ENCODE results near the gene PTPRD.

PTPRD gene

GRCh38 chr9:10146517-10147331 lies 466.1 kb downstream of the PTPRD start (continued):
- no peak for TF ChIP-seq ZBTB1 (tag by site-specific recombination; IDR thresholded peaks at IDR 0.05)

GRCh38 chr9:10144355-10144754 lies 468.4 kb downstream of the PTPRD start:
- CTCF ChIA-PET, result interaction anchor here (0.6 kb wide), 1 partner anchor 51 kb away, joined by 3 read pairs; no protein-coding TSS in a partner anchor
- no peak overlapping the region for H3K27ac ChIP-seq (ENCODE audit: extremely low read depth, low read depth, low read length)
- H3K36me3 ChIP-seq (ENCODE audit: control insufficient read depth in 2 of 2, insufficient read depth in 1 of 2, low read length in 2 of 2), result no peaks in the 10 kb centered on the region
- POLR2A ChIA-PET, result no interaction called here
- TF ChIP-seq HIC1 (tag by site-specific recombination; IDR thresholded peaks at IDR 0.05) (no peak), YY1 (tag by site-specific recombination; IDR thresholded peaks at IDR 0.05) (no peak), PBX3 (CRISPR knock-in tag; IDR thresholded peaks at IDR 0.05) (no peak), ZNF610 (tag by site-specific recombination; IDR thresholded peaks at IDR 0.05; ENCODE audit: borderline replicate concordance) (no peak), ZNF488 (tag by site-specific recombination; IDR thresholded peaks at IDR 0.05) (no peak), ZNF354C (tag by site-specific recombination; IDR thresholded peaks at IDR 0.05; ENCODE audit: borderline replicate concordance, low read depth) (no peak), ZNF837 (tag by site-specific recombination; IDR thresholded peaks at IDR 0.05) (no peak), ELK4 (IDR thresholded peaks at IDR 0.05; ENCODE audit: borderline replicate concordance, low read depth, low read length) (no peak), ZNF426 (tag by site-specific recombination; IDR thresholded peaks at IDR 0.05) (no peak), ZNF510 (tag by site-specific recombination; IDR thresholded peaks at IDR 0.05; ENCODE audit: insufficient replicate concordance) (no peak), KLF16 (tag by site-specific recombination; IDR thresholded peaks at IDR 0.05) (no peak), ZNF548 (tag by site-specific recombination; IDR thresholded peaks at IDR 0.05) (no peak), KLF10 (tag by site-specific recombination; IDR thresholded peaks at IDR 0.05) (no peak), SP7 (tag by site-specific recombination; IDR thresholded peaks at IDR 0.05) (no peak), ZBTB17 (tag by site-specific recombination; IDR thresholded peaks at IDR 0.05) (no peak), ZNF624 (tag by site-specific recombination; IDR thresholded peaks at IDR 0.05) (no peak)
- no peaks in the 10 kb centered on the region for H3K4me1 ChIP-seq (ENCODE audit: control insufficient read depth, insufficient read depth, low read length)
- H3K9me3 ChIP-seq (ENCODE audit: control insufficient read depth, insufficient read depth, low read depth, low read length), result no peaks in the 10 kb centered on the region
- H3K4me3 ChIP-seq (ENCODE audit: low read depth, low read length), result no peak overlapping the region

- H3K4me3 ChIP-seq (ENCODE audit: low read depth, low read length), result no peak overlapping the region
- H3K36me3 ChIP-seq (ENCODE audit: control insufficient read depth in 2 of 2, insufficient read depth in 1 of 2, low read length in 2 of 2), result no peaks in the 10 kb centered on the region
- no peaks in the 10 kb centered on the region for H3K4me1 ChIP-seq (ENCODE audit: control insufficient read depth, insufficient read depth, low read length)
- POLR2A ChIA-PET, result no interaction called here
- H3K27ac ChIP-seq (ENCODE audit: extremely low read depth, low read depth, low read length), result no peak overlapping the region
- CTCF ChIA-PET, result no interaction called here
- no peak for TF ChIP-seq ZNF266 (tag by site-specific recombination; IDR thresholded peaks at IDR 0.05; ENCODE audit: low read depth)
- no peak for TF ChIP-seq ZNF623 (tag by site-specific recombination; IDR thresholded peaks at IDR 0.05)
- no peak for TF ChIP-seq ZNF362 (tag by site-specific recombination; IDR thresholded peaks at IDR 0.05)
- no peak for TF ChIP-seq ZNF701 (tag by site-specific recombination; IDR thresholded peaks at IDR 0.05)
- TF ChIP-seq ZNF426 (tag by site-specific recombination; IDR thresholded peaks at IDR 0.05), result no peak
- no peak for TF ChIP-seq ZNF175 (tag by site-specific recombination; IDR thresholded peaks at IDR 0.05)
- no peak for TF ChIP-seq ZFHX2 (tag by site-specific recombination; conservative IDR thresholded peaks at IDR 0.05)
- no peaks in the 10 kb centered on the region for H3K9me3 ChIP-seq (ENCODE audit: control insufficient read depth, insufficient read depth, low read depth, low read length)
These were observed 477.2 kb downstream of the PTPRD start for GRCh38 chr9:10135553-10135952.
